Transverse colon (tissue), 4 donors: Measurements from ENCODE around the gene HEYL. TPM values are rescaled to one million over a fixed set of nuclear protein-coding genes. Genes with fewer than 3 reads are reported as not detected.

Experiments
- DNase-seq: peaks from one replicate; pipeline ENCODE4 v3.0.0-alpha.2; 2019
- H3K27ac ChIP-seq, 4 donors: fragments of 200-600 bp; sonication (generic); 2 replicates each; pipeline ENCODE4 v1.5.1; 2016 to 2018; ENCODE audit warnings: inconsistent platforms in 4 of 4
- H3K27me3 ChIP-seq: fragments of 200-600 bp; sonication (generic); 2 replicates; pipeline ENCODE4 v1.5.1; 2017; ENCODE audit warnings: inconsistent platforms
- H3K36me3 ChIP-seq, 4 donors: fragments of 200-600 bp; sonication (generic); 2 replicates each; pipeline ENCODE4 v1.5.1; 2017 to 2019; ENCODE audit warnings: inconsistent platforms in 4 of 4
- H3K4me1 ChIP-seq, 4 donors: fragments of 200-600 bp; sonication (generic); 2 replicates each; pipeline ENCODE4 v1.5.1; 2017 to 2020; ENCODE audit warnings: inconsistent platforms in 4 of 4
- H3K4me3 ChIP-seq, 4 donors: fragments of 200-600 bp; sonication (generic); 1 replicate in 1 of 4; 2 replicates in 3 of 4; pipeline versions ENCODE4 v1.5.1 to v1.6.1; 2017 to 2019; ENCODE audit warnings: inconsistent platforms in 4 of 4
- H3K9me3 ChIP-seq, 2 donors: fragments of 200-600 bp; sonication (generic); 2 replicates each; pipeline ENCODE4 v1.5.1; 2017 to 2019; ENCODE audit warnings: inconsistent platforms in 2 of 2
- EP300 ChIP-seq: sonication (generic); formaldehyde crosslinking; IDR thresholded peaks from one replicate; pipeline ENCODE4 v1.6.1; 2017; ENCODE audit warnings: antibody characterized with exemption, low read depth
- POLR2A ChIP-seq: fragments of 450-650 bp; IDR thresholded peaks from one replicate; pipeline ENCODE4 v1.6.1; 2016; ENCODE audit warnings: antibody characterized with exemption, mild to moderate bottlenecking, moderate library complexity
- POLR2AphosphoS5 ChIP-seq, 3 donors: sonication (generic); formaldehyde crosslinking; IDR thresholded peaks; one replicate each; pipeline ENCODE4 v1.6.1; 2016; ENCODE audit warnings: antibody characterized with exemption in 3 of 3
- WGBS, 2 donors: methylation state at CpG; one replicate each; pipeline ENCODE4 v1.1.5; 2018; ENCODE audit warnings: low coverage in 1 of 2; 5-methylcytosine and 5-hydroxymethylcytosine counted together
- in situ Hi-C, 4 donors: fragments of 200-750 bp; cut with MboI; loops; one replicate each; pipeline versions ENCODE4 v1.15.0 to v1.15.1; 2017; ENCODE audit warnings: low sequenced_read_pairs in 3 of 4, low pct_ligation_motif_present in 1 of 4, low pct_unique_long_range_greater_than_20kb in 1 of 4
- intact Hi-C: fragments of 100-400 bp; cut with DNase I; formaldehyde crosslinking; loops from one replicate; pipeline ENCODE4 v1.15.1; 2023; ENCODE audit warnings: low total_unique reads
- total RNA-seq, 4 donors: library from RNA; depleted of rRNA; stranded (reverse); fragments of >200 nt; gene quantifications; one replicate each; pipeline ENCODE4 v1.1.0, GENCODE V29; 2016
- TF ChIP-seq, protein P1 (sequence below), 5 experiments: fragments of 200-600 bp in 3 of 5; fragments of 450-650 bp in 2 of 5; sonication (generic) in 3 of 5; IDR thresholded peaks; 1 replicate in 2 of 5; 2 replicates in 3 of 5; pipeline ENCODE4 v1.5.1; 2016 to 2017; ENCODE audit warnings: antibody characterized with exemption in 5 of 5, inconsistent platforms in 3 of 5, mild to moderate bottlenecking in 2 of 5, moderate library complexity in 1 of 5

The HEYL gene
- total RNA-seq, 4 donors from 2014 or later = 1.2 to 12.1 (median 2.5) TPM

DNA sequence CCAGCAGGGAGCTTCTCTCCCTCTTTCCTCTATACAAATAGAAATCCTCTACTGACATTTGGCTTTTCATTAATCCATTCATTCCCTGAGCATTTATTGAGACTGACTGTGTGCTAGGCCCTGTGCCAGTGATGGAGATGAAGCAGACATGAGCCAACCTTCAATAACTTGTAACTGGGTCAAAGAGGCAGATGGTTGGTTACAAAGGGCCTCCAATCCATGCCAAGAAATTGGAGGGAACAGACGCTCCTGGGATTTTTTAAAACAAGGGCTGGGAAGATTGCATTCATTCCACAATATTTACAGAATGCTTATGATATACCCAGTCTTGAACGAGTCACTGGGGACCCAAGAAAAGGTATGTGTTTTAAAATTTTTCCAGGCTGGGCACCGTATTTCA, 45.6 kb upstream of the HEYL start:
- H3K27ac ChIP-seq = no peak overlapping the region
- no peak overlapping the region for H3K4me3 ChIP-seq
- H3K27me3 ChIP-seq = peaks cover 95% of the 10 kb centered on the region
- no peaks in the 10 kb centered on the region for H3K36me3 ChIP-seq
- peaks cover 0 to 5% (median 0%) of the 10 kb centered on the region in 4 donors for H3K4me1 ChIP-seq
- WGBS, 2 donors = 70 to 85% methylated on average over 2 to 3 of the region's 3 CpGs
- intact Hi-C loops (no loop called here), in situ Hi-C loops (no loop called here)
- TF ChIP-seq, protein P1, sequence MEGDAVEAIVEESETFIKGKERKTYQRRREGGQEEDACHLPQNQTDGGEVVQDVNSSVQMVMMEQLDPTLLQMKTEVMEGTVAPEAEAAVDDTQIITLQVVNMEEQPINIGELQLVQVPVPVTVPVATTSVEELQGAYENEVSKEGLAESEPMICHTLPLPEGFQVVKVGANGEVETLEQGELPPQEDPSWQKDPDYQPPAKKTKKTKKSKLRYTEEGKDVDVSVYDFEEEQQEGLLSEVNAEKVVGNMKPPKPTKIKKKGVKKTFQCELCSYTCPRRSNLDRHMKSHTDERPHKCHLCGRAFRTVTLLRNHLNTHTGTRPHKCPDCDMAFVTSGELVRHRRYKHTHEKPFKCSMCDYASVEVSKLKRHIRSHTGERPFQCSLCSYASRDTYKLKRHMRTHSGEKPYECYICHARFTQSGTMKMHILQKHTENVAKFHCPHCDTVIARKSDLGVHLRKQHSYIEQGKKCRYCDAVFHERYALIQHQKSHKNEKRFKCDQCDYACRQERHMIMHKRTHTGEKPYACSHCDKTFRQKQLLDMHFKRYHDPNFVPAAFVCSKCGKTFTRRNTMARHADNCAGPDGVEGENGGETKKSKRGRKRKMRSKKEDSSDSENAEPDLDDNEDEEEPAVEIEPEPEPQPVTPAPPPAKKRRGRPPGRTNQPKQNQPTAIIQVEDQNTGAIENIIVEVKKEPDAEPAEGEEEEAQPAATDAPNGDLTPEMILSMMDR (IDR thresholded peaks at IDR 0.05) = no peak
- DNase-seq = no peak
- no peaks in the 10 kb centered on the region for H3K9me3 ChIP-seq

GRCh38 chr1:39684313-39684664, 44.8 kb upstream of the HEYL start:
- Histone ChIP-seq H3K27me3 (peaks cover 90% of the 10 kb centered on the region), H3K27ac (no peak overlapping the region), H3K4me3 (no peak overlapping the region), H3K9me3 (no peaks in the 10 kb centered on the region), H3K36me3 (no peaks in the 10 kb centered on the region), H3K4me1 (peaks cover 0 to 5% (median 0%) of the 10 kb centered on the region in 4 donors)
- intact Hi-C loops = no loop called here
- 62% methylated on average over 13 of the region's 13 CpGs; no CpG with 5 or more reads in 1 of the 2 donors for WGBS, 2 donors
- no peak for DNase-seq
- in situ Hi-C loops = no loop called here
- TF ChIP-seq, protein P1 (IDR thresholded peaks at IDR 0.05) = no peak
- TF ChIP-seq EP300 (no peak), POLR2AphosphoS5 (IDR thresholded peaks at IDR 0.05) (no peak), POLR2A (no peak)

DNA sequence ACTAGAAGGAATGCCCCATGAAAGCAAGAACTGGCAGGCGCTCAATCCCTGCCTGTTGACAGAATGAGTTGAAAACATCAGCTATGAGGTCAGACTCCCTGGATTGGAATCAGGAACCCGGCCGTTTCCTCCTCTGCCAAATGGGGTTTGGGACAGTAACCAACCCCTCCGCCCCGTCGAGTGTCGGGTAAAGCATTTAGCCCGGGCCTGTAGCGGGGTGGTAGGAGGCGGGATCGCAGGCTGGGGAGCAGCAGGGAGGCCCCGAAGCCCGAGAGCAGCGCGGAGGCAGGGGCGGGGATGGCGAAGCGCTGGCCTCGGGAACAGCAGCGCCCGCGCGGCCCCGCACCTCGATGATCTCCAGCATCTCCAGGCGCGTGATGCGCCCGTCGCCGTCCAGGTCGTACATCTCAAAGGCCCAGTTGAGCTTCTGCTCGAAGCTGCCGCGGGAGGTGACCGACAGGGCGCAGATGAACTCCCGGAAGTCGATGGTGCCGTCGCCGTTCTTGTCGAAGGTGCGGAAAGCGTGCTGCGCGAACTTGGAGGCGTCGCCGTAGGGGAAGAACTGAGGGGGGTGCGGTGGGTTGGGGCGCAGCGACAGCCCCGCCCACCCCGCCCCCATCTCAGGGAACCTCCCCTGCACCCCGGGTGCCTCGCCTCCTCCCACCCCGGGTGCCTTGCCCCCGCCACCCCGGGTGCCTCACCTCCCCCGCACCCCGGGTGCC, 44.3 kb upstream of the HEYL start:
- WGBS, 2 donors = 31% methylated on average over 59 of the region's 62 CpGs; no CpG with 5 or more reads in 1 of the 2 donors
- Histone ChIP-seq H3K27me3 (peaks cover 84% of the 10 kb centered on the region), H3K36me3 (no peaks in the 10 kb centered on the region), H3K4me3 (peak overlapping the region in 1 of 4 donors; percentile 29), H3K4me1 (peaks cover 0 to 5% (median 0%) of the 10 kb centered on the region in 4 donors), H3K9me3 (no peaks in the 10 kb centered on the region), H3K27ac (no peak overlapping the region)
- in situ Hi-C loops = no loop called here
- DNase-seq = no peak
- intact Hi-C loops = no loop called here
- TF ChIP-seq POLR2A (no peak), EP300 (no peak), POLR2AphosphoS5 (IDR thresholded peaks at IDR 0.05) (no peak)

DNA sequence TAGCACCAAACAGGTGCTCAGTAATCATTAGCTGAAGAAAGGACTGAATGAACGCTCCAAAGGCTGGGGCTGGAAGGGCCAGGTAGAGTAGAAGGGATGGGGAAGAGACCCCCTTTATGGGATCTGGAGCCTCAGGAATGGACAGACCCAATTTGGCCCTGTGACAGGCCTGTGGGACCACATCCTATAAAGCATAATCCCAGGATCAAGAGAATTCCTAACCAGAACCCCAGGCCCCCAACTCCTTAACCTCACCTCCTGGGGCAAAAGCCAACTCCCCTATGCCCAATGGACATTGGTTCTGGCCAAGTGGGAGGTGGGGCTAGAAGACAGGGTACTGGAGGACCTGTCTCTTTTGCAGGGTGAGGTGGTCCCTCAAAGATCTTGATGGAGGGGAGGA, 42.6 kb upstream of the HEYL start:
- Histone ChIP-seq H3K4me3 (no peak overlapping the region), H3K4me1 (peaks cover 0 to 5% (median 0%) of the 10 kb centered on the region in 4 donors), H3K9me3 (no peaks in the 10 kb centered on the region), H3K36me3 (no peaks in the 10 kb centered on the region), H3K27me3 (peaks cover 67% of the 10 kb centered on the region), H3K27ac (no peak overlapping the region)
- TF ChIP-seq POLR2AphosphoS5 (IDR thresholded peaks at IDR 0.05) (no peak), EP300 (no peak), POLR2A (no peak)
- TF ChIP-seq, protein P1 (IDR thresholded peaks at IDR 0.05) = no peak
- intact Hi-C loops = no loop called here
- in situ Hi-C loops = no loop called here
- 86% methylated on average over 1 of the region's 1 CpG for WGBS, 2 donors
- DNase-seq = no peak

- no peak for DNase-seq
- 70 to 73% methylated on average over 3 of the region's 3 CpGs for WGBS, 2 donors
- Histone ChIP-seq H3K27me3 (peaks cover 60% of the 10 kb centered on the region), H3K4me1 (peaks cover 0 to 5% (median 0%) of the 10 kb centered on the region in 4 donors), H3K9me3 (no peaks in the 10 kb centered on the region), H3K36me3 (no peaks in the 10 kb centered on the region), H3K4me3 (no peak overlapping the region), H3K27ac (no peak overlapping the region)
- intact Hi-C loops = no loop called here
- no peak for TF ChIP-seq POLR2A
- in situ Hi-C loops = no loop called here
These were observed 41.9 kb upstream of the HEYL start for GRCh38 chr1:39681294-39681693.
